GM23248 (cell line): ENCODE results near the gene KCNT1.

Experiments used
- EZH2 ChIP-seq: fragments of 200-600 bp; sonication (generic); IDR thresholded peaks from 2 replicates; pipeline ENCODE4 v1.6.1; 2018; ENCODE audit warnings: antibody characterized with exemption, mild to moderate bottlenecking; ENCODE audit not compliant: insufficient read depth, poor library complexity, severe bottlenecking
- EZH2phosphoT487 ChIP-seq: fragments of 200-600 bp; sonication (generic); IDR thresholded peaks from 2 replicates; pipeline ENCODE4 v1.6.1; 2018; ENCODE audit warnings: antibody characterized with exemption, moderate library complexity, mild to moderate bottlenecking, low read depth; ENCODE audit not compliant: insufficient read depth

DNA sequence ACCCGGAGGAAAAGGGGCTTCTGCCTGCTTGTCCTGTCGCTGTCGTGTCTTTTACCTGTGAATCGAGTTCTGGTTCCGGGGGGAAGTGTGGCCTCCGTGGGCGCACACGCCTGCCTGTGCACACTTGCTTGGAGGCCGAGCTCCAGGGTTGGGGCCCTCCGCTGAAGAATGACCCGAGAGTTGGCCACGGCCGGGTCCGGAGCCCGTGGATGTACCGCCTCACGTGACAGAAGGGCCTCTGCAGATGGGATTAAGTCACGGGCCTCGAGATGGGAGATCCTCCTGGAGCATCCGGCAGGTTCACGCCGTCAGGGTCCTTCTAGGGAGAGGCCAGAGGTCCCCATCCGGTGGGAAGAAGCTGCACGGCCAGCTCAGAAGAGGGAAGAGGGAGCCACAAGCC, 81.0 kb downstream of the KCNT1 start:
- TF ChIP-seq EZH2, result no peak
- no peak for TF ChIP-seq EZH2phosphoT487
